AG09319 (cell line): Measurements from ENCODE around the gene BTBD2.
A peak's percentile ranks its signal among the peaks of the same experiment; 100 is the strongest.

Experiments used
- DNase-seq: peaks from one replicate; pipeline ENCODE4 v3.0.0-alpha.2; 2010; ENCODE audit warnings: low read depth; ENCODE audit errors: extremely low read depth
- TF ChIP-seq, protein P1 (sequence below): IDR thresholded peaks from 2 replicates; pipeline ENCODE4 v1.5.1; 2011; ENCODE audit warnings: low read depth, mild to moderate bottlenecking, inconsistent platforms, low read length, moderate library complexity

BTBD2 gene

DNA sequence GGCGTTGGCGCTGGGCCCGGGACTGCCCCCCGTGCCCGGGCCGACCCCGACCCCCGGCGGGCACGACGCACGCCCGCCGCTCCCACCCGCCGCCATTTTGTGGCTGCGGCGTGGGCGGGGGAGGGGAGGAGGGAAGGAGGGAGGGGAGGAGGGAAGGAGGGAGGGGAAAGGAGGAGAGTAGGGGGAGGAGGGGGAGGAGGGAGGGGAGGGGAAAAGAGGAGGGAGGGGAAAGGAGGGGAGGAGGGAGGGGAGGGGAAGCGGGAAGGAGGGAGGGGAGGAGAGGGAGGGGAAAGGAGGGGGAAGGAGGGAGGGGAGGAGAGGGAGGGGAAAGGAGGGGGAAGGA is at the start of gene BTBD2:
TSS of gene BTBD2 (minus strand) at position 107 of the 343 bp plus-strand sequence. CDS start at position 96, 11 bp downstream.
- TF ChIP-seq, protein P1, sequence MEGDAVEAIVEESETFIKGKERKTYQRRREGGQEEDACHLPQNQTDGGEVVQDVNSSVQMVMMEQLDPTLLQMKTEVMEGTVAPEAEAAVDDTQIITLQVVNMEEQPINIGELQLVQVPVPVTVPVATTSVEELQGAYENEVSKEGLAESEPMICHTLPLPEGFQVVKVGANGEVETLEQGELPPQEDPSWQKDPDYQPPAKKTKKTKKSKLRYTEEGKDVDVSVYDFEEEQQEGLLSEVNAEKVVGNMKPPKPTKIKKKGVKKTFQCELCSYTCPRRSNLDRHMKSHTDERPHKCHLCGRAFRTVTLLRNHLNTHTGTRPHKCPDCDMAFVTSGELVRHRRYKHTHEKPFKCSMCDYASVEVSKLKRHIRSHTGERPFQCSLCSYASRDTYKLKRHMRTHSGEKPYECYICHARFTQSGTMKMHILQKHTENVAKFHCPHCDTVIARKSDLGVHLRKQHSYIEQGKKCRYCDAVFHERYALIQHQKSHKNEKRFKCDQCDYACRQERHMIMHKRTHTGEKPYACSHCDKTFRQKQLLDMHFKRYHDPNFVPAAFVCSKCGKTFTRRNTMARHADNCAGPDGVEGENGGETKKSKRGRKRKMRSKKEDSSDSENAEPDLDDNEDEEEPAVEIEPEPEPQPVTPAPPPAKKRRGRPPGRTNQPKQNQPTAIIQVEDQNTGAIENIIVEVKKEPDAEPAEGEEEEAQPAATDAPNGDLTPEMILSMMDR, result no peak
- peak; percentile 87 for DNase-seq

DNA sequence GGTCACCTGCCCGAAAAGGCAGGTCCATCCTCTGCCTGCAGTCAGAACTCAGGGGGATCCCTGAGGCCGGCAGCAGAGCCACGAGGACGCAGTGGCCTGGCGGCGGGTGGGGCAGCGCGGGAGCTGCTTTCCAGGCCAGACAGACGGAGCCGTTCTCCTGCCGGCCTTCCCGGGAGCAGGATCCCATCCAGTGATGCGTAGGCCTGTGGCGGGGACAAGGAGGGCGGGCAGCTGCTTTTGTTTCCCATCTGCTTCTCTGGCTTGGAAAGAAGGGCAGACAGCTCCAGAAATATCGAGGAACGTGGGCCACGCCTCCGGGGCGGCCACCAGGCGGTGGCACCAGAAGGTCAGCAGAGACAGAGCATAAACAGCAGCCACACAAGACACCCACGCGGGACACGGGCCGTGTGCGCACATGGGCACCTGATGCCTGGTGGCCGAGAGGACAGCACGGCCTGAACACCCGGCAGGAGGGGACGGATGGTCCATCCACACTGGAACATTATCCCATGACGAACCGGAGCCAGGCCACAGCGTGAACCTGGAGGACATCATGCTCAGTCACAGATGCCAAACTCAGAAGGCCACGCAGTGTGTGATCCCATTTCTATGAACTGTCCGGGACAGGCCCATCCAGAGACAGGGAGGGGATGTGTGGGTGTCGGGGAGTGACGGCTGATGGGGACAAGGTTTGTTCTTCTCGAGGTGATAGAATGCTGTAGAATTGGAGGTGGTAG is 49.4 kb upstream of the BTBD2 start:
- TF ChIP-seq, protein P1, result peak; percentile 14
- DNase-seq, result no peak

DNA sequence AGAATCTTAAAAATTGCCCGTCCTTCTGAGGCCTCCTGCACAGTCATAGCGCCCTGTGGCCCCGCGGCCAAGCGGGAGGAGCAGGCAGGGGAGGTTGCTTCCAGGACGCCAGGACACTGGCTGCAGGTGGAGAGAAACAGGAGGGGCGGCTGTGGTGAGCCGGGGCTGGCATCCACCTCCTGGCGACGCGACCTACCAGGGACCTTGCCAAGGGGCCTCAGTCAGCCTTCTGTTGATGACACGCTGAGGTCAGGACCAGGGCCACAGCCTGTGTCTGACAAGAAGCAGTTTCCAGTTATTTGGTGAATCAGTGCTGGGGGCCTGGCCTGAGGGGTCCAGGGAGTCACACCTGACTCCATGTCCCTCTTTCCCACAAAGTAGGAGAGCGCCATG is 48.9 kb upstream of the BTBD2 start:
- DNase-seq, result no peak
- TF ChIP-seq, protein P1, result no peak

DNA sequence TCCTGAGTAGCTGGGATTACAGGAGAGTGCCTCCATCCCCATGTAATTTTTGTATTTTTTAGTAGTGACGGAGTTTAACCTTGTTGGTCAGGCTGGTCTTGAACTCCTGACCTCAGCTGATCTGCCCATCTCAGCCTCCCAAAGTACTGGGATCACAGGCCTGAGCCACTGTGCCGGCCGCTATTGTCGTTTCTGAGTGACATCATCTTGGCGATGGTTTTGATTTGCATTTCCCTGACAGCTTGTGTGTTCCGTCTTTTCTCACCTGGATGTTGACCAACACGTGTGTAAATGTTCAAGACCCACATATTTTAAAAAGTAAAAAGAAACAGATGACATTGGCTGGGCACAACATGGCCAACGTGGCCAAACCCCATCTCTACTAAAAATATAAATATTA is 48.3 kb upstream of the BTBD2 start:
- TF ChIP-seq, protein P1, result no peak
- no peak for DNase-seq

DNA sequence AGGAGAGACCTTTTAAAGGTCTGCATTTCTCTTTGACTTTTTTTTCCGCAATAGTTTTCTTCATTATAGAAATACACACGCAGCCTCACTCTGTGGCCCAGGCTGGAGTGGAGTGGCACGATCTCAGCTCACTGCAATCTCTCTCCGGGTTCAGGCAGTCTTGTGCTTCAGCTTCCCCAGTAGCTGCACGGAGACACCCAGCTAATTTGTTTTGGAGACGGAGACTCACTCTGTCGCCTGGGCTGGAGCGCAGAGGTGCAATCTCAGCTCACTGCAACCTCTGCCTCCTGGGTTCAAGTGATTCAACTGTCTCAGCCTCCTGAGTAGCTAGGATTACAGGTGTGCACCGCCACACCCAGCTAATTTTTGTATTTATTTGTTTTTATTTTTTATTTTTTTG is 47.3 kb upstream of the BTBD2 start:
- TF ChIP-seq, protein P1, result no peak
- DNase-seq, result no peak

DNA sequence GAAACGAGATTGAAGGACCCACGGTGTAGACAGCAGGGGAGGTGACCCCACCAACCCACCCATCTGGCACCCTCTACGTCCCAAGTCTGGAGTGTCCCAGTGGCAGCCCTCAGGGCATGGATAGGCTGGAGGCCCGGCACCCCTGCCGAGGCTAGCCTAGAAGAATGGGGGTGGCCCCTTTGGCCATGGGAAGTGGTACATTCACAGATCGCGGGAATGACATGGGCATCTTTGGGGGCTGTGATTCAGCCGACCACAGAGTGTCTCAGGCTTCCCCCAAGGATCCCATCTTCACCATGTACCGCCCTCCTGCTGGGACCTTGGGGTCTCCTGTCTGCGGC is 46.8 kb upstream of the BTBD2 start:
- TF ChIP-seq, protein P1, result no peak
- no peak for DNase-seq

DNA sequence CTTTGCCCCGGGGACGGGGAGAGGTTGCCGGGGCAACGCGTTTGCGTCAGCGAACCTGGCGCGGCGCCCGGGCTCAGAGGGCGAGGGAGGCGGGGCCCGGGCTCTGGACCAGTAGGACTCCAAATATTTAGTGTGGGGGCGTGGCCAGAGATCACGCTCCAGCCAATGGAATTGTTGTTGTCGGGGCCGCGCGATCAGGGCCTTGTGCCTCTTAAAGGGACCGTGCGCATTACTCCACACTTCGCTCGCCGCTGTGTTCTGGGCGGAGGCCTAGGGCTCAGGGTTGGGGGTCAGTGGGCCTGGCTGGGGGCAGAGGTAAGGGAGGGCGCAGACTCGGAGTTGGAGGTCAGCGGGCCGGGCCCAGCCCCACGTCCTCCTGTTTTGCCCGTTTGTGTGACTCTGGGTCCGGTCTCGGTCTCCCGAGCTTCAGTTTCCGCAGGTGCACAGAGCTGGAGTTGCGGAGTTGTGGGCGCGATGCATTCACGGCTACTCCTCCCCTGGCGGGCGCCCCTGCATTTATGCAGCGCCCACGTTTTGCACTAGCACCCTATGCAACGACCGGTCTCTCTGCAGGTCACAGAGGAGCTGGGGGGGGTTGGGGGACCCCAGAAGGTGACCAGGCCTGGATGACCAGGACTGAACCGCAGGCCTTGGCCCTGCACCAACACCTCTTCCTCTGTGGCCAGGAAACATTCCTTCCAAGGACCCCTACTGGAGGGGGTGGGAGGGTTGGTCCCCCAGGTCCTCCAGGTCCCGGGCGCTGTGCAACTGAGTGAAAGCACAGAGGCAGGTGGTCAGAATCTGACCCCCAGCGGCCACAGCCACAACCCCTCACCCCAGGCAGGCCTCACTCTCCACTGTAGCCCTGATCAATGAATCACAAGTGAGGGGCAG is 46.2 kb upstream of the BTBD2 start:
- TF ChIP-seq, protein P1, result no peak
- DNase-seq, result peak; percentile 96
